Fibroblast of peridontal ligament (primary cell): ENCODE results near the gene TNFAIP2.
A peak's percentile ranks its signal among the peaks of the same experiment; 100 is the strongest.
"Not testable (repeated sequence)": the region's sequence is repeated elsewhere in the genome, so short reads cannot be mapped to it uniquely, and the experiment has no call there.

Experiments used
- DNase-seq: peaks from one replicate; pipeline ENCODE4 v3.0.0-alpha.2; 2010; ENCODE audit errors: extremely low read depth

Gene TNFAIP2

DNA sequence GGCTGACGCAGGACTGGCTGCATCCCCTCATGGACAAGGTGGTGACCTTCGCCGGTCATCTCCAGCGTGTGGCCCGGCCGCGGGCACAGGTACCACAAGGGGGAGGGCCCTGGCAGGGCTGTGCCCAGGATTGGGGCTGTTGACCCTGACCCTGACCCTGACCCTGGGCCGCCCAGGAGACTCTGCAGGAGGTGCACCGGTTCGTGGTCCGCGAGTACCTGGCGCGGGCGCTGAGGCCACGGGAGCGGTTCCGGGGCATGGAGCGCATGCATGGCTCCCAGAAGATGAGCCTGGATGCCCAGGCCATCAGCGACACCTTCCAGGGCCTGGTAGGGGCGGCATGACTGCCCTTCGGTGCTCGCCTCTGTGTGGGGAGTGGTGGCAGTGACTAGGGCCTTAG lies 15.8 kb upstream of the TNFAIP2 start:
- no peak for DNase-seq

DNA sequence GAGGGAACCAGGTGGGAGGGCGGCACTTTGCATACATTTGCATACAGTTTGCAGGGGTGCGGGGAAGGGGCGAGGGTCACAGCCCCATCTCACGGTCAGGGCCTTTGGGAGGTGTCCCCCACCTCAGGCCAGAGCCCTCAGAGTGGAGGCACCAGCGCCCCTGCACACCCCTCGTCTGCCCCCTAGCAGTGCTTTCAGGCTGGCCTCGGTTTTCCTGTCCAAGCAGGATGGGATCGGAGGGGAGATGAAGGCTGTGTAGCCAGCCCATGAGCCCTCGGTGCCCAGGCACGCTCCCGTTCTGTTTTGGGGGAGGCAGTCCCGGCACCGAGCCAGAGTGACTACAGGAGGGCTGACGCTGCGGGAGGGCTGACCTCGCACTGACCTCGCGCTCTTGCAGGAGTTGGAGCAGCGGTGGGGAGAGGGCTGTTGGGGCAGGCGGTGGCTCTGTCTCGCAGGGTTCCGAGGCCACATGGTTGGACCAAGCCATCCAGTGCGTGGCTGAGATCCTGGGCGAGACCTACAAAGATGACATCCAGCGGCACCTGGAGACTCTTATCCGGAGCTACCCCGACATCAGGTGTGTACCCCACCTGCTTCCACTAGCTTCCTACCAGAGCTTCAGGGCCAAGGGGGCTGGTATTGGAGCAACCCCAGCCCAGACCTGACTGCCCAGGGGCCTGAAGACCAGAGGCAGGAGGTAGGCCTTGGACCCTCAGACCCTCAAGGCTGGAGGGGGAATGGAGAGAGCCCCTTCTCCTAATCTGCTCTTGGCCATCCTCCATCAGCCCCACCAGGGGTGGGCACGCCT lies 15.1 kb upstream of the TNFAIP2 start:
- no peak for DNase-seq

DNA sequence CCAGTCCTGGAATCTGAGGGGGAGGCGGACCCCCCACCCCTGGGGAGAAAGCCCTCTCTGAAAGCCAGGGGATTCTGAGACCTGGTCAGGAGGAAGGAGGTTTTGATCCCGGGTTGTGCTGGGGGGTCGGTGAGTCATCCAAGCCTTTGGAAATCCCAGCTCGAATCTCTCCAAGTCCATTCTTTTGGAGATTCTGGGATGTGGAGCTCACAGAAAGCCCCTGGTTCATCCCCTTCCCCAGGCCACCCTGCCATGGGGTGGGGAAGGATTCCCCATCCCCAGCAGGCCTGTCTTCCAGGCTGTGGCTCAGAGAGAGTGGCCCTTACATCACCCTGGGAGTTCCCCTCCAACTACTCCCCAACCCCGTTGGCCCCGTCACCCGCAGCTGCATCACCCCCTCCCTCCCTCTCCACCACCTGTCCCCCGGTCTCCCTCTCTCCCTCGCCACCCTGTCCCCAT lies 14.5 kb upstream of the TNFAIP2 start:
- no peak for DNase-seq

- peak; percentile 12 for DNase-seq
Measured at GRCh38 chr14:103109535-103110441, 13.5 kb upstream of the TNFAIP2 start.

DNA sequence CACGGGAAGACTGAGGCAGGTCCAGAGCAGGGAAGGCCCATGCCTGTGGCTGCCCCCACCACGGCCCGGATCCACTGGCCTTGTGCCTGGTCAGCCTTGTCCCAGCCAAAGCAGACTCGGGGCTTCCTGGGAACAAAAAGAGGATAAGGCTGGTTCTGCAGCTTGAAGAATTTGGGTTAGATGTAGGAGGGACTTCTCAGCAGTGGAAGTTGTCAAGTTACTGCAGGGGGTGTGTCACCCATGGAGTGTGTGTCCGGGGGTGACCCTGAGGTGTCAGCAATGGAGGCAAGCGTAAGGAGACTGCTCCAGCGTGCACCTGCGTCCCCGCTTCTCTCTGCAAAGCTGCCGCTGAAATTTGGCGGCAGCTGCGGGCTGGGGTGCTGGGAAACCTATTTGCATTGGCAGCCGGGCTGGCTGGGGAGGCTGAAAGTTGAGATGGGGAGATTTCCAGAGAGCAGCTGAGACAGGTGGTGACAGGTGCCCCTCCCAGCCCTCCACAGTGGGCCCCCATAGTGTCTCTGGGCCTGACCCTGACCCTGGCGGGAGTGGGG lies 12.5 kb upstream of the TNFAIP2 start:
- DNase-seq, result no peak

GRCh38 chr14:103111232-103111868 lies 11.9 kb upstream of the TNFAIP2 start:
- DNase-seq, result no peak

DNA sequence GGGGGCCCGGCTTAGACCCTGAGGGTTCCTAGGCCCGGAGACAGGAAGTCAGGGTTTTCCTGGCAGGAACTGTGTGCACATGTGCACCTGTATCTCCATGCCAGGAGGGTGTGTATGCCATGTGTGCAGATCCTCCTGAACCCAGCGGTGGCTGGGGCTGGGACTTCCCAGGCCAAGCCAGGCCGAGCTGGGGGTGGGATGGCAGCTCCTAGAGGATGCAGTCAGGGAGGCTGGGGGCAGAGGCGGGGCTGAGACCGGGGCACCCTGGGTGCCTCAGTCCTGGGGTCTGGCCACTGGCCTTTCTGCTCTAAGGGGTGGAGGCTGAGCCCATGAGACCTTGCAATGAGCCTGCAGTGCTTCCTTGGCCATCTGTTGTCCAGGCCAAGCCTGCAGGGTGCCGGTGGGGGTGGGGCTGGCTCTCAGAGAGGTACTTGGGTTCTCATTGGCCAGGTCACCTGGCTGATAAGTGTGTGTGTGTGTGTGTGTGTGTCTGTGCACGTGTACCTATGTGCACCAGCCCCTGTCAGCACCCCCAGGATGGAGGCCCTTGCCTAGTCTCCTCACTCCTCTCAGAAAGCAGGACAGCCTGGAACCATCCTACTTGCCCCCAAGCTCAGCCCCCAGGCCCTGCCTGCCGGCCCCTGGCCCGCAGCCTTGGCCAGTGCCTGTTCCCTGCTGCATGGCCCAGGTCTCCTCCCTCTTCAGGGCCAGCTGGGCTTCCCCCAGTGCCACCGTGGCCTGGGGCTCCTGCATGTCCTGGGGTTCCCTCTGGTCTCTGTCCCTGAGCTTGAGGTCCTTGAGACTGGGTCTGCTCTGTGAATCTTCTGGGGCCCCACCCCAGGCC lies 10.6 kb upstream of the TNFAIP2 start:
- DNase-seq, result no peak

- DNase-seq, result no peak
Measured at GRCh38 chr14:103113303-103113702, 10.0 kb upstream of the TNFAIP2 start.

DNA sequence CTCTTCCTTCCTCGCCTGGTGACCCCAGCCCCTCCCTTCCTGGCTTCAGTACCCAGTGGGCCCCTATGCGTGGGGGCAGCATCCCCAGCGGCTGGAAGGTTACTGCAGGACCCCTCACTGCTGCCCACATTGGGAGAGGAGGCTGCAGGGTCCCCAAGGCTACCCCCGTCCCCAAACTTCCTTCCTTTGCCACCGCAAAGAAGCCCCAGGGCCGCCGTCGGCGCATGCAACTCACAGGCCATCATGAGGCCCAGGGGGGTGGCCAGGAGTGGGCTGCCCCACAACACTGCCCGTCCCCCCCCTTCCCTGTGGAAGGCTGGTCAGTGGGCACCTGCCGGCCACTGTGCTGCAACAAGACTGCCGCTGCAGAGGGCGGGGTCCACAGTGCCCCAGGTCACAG lies 9.5 kb upstream of the TNFAIP2 start:
- DNase-seq, result no peak

DNA sequence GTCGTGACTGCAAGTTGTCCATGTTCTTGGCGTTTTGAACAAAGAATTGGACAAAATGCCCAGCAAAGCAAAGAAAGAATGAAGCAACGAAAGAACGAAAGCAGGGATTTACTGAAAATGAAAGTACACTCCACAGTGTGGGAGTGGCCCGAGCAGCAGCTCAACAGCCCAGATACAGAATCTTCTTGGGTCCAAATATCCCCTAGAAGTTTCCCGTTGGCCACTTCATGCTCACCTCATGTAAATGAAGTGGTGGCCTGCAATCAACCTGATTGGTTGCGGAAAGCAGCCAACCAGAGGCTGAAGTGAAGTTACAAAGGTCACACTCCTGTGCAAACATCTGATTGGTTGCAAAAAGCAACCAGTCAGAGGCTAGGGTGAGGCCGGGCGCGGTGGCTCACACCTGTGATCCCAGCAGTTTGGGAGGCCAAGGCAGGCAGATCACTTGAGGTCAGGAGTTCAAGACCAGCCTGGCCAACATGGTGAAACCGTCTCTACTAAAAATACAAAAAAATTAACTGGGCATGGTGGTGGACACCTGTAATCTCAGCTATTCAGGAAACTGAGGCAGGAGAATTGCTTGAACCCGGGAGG lies 8.1 kb upstream of the TNFAIP2 start:
- peak; percentile 25 for DNase-seq

- no peak for DNase-seq
Measured at GRCh38 chr14:103115845-103116572, 7.3 kb upstream of the TNFAIP2 start.

GRCh38 chr14:103116636-103117035 lies 6.6 kb upstream of the TNFAIP2 start:
- no peak for DNase-seq

GRCh38 chr14:103117499-103117898 lies 5.8 kb upstream of the TNFAIP2 start:
- DNase-seq, result not testable (repeated sequence)

- DNase-seq, result peak; percentile 61
Measured at GRCh38 chr14:103118018-103118662, 5.1 kb upstream of the TNFAIP2 start.

DNA sequence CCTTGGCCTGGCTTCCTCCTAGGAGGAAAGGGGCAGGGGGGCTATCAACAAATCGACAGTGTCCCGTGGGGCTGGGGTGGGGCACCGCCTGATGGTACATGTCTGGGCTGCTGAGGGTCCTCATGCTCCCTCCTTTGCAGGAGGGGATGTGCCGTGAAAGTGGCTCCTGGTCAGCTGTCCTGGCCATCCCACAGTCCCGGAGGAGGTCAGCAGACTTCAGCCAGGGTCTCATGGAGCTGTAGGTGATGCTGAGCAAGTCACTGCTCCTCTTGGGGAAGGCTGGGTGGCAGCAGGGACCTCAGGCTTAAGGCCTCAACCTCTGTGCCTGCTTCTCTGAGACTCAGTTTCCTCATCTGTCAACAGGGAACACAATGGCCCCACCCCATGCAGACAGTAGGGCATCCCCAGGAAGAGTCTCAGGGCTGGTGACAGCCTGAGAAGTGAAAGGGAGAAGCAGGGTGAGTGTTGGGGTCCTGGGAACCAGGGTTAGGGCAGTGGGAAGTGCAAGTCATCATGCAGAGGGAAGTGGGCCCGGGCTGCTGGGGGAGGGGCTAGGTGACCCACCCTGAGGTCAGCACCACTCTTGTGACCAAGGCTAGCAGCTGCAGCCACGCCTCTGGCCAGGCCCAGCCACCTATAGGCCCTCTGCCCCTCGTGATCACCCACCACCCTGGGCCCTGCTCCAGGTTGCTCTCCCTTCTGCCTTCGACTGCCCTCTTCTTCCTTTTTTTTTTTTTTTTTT lies 4.4 kb upstream of the TNFAIP2 start:
- DNase-seq, result no peak

DNA sequence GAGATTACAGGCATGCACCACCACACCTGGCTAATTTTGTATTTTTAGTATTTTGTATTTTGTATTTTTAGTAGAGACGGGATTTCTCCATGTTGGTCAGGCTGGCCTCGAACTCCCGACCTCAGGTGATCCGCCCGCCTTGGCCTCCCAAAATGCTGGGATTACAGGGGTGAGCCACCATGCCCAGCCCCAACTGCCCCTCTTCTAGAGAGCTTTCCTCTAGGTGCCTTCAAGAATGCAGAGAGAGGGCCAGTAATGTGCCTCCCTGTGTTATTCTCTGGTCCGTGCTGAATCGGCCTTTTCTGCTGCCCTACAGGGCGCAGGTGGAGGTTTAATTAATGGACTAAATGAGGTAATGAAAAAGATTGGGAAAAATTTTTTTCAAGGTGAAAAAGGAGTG lies 3.7 kb upstream of the TNFAIP2 start:
- DNase-seq, result not testable (repeated sequence)

DNA sequence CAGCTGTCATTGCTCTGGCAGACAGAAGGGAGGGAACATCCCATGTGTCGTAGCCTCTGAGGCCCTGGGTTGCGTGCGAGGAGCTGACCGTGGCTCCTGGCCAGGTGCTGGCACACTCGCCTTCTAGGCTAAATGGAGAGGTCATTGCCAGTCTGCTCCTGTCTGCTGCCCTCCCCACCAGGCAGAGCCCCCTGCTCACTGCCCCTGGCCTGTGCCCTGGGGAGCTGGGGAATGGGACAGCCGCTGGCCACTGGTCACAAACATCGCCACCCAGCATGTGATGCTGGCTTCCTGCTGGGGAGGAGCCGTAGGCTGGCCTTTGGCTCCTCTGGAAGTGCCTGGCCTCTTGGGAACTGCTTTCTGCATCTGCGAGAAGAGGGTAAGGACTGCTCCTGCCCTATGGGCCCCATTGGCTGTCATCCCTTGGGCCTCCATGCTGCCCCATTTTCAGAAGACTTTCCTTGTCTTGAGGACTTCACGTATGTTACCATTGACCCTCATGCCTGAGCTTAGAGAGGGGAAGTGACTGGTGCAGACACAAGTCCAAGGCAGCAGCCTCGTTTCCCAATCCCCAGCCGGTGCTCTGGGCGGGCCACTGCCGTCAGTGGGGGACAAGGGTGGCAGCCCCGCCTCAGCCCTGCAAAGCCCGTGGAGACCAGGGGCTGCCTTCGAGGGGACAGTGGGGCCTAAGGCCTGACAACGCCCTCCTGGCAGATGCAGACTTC lies 2.0 kb upstream of the TNFAIP2 start:
- no peak for DNase-seq
